H1 (cell line): Measurements from ENCODE around the gene LYVE1. TPM values are rescaled to one million over a fixed set of nuclear protein-coding genes. Genes with fewer than 3 reads are reported as not detected.

Experiments
- CHD7 ChIP-seq: fragments of 300-600 bp; sonication (generic); IDR thresholded peaks from 2 replicates; pipeline ENCODE4 v1.7.1; 2012; ENCODE audit warnings: low read length, moderate library complexity, mild to moderate bottlenecking, inconsistent platforms; ENCODE audit not compliant: insufficient replicate concordance
- CTBP2 ChIP-seq: IDR thresholded peaks from 2 replicates; pipeline ENCODE4 v1.7.0; 2011; ENCODE audit warnings: borderline replicate concordance, mild to moderate bottlenecking, moderate library complexity, mixed read lengths, low read length; ENCODE audit not compliant: insufficient read depth, insufficient read length
- YY1 ChIP-seq: IDR thresholded peaks from 2 replicates; pipeline ENCODE4 v1.6.1; 2011; ENCODE audit warnings: low read depth, mild to moderate bottlenecking, low read length
- polyA plus RNA-seq, 7 experiments: library from polyadenylated mRNA; depleted of rRNA in 3 of 7; stranded (reverse) in 5 of 7; unstranded in 2 of 7; fragments of >200 nt in 5 of 7; fragments of 200-250 nt in 2 of 7; gene quantifications; 1 replicate in 5 of 7; 2 replicates in 1 of 7; 4 replicates in 1 of 7; pipeline versions ENCODE4 v1.2.1 to v1.2.3, GENCODE V29; 2011 to 2013; ENCODE audit warnings: missing spikeins in 2 of 7, mixed read lengths in 2 of 7
- total RNA-seq: library from RNA; stranded (reverse); fragmentation: NEBNext Ultra II Directional; extraction: Animal tissue kit (Norgen Biotek cat#: 25700); gene quantifications from 2 replicates; pipeline ENCODE4 v1.2.1, GENCODE V29; 2021

The LYVE1 gene
- total and polyA plus RNA-seq, 2 of the 8 experiments (the other 6 are each of a cell fraction or from before 2014, with no cell fraction given) = 0.09 TPM; not detected in 1

GRCh38 chr11:10608584-10608983 lies 40.1 kb upstream of the LYVE1 start (continued):
- TF ChIP-seq CHD7 (no peak), CTBP2 (no peak), YY1 (no peak)
